Parathyroid adenoma (tissue), 2 donors: ENCODE measurements around the gene RPH3AL.

Source experiments
- H2AFZ ChIP-seq: fragments of 300-600 bp; sonication (generic); one replicate; pipeline ENCODE4 v1.7.0; 2017; ENCODE audit warnings: antibody characterized with exemption, mild to moderate bottlenecking
- H3K27ac ChIP-seq: fragments of 300-600 bp; sonication (generic); one replicate; pipeline ENCODE4 v1.7.0; 2017
- H3K27me3 ChIP-seq: fragments of 300-600 bp; sonication (generic); one replicate; pipeline ENCODE4 v1.7.0; 2017; ENCODE audit warnings: low read length; ENCODE audit not compliant: control insufficient read depth, insufficient read depth
- H3K36me3 ChIP-seq: fragments of 300-600 bp; sonication (generic); one replicate; pipeline ENCODE4 v1.7.0; 2017; ENCODE audit warnings: low read length; ENCODE audit not compliant: control insufficient read depth, insufficient read depth
- H3K4me1 ChIP-seq: fragments of 300-600 bp; sonication (generic); one replicate; pipeline ENCODE4 v1.7.0; 2017; ENCODE audit warnings: control low read depth
- H3K4me2 ChIP-seq: fragments of 300-600 bp; sonication (generic); one replicate; pipeline ENCODE4 v1.7.0; 2017; ENCODE audit warnings: low read length
- H3K4me3 ChIP-seq: fragments of 300-600 bp; sonication (generic); one replicate; pipeline ENCODE4 v1.7.0; 2017; ENCODE audit warnings: low read depth, low read length
- H3K79me2 ChIP-seq: fragments of 300-600 bp; sonication (generic); one replicate; pipeline ENCODE4 v1.7.0; 2017; ENCODE audit warnings: control low read depth
- H3K9ac ChIP-seq: fragments of 300-600 bp; sonication (generic); one replicate; pipeline ENCODE4 v1.7.0; 2017; ENCODE audit warnings: mild to moderate bottlenecking
- H3K9me3 ChIP-seq: fragments of 300-600 bp; sonication (generic); one replicate; pipeline ENCODE4 v1.7.0; 2017; ENCODE audit warnings: low read length; ENCODE audit not compliant: control insufficient read depth
- TF ChIP-seq, protein P1 (sequence below): fragments of 300-600 bp; sonication (generic); IDR thresholded peaks from one replicate; pipeline ENCODE4 v1.7.0; 2017; ENCODE audit warnings: antibody characterized with exemption, mild to moderate bottlenecking
- donor health status: primary hyperparathyroidism.

RPH3AL gene

GRCh38 chr17:197352-197751 is 155.3 kb downstream of the RPH3AL start:
- Histone ChIP-seq H3K4me3 (no peak overlapping the region), H2AFZ (no peak overlapping the region), H3K9me3 (no peaks in the 10 kb centered on the region), H3K27ac (no peak overlapping the region), H3K9ac (no peak overlapping the region), H3K27me3 (peaks cover 4% of the 10 kb centered on the region), H3K4me1 (no peaks in the 10 kb centered on the region), H3K4me2 (no peak overlapping the region), H3K79me2 (no peaks in the 10 kb centered on the region), H3K36me3 (no peaks in the 10 kb centered on the region)
- TF ChIP-seq, protein P1, sequence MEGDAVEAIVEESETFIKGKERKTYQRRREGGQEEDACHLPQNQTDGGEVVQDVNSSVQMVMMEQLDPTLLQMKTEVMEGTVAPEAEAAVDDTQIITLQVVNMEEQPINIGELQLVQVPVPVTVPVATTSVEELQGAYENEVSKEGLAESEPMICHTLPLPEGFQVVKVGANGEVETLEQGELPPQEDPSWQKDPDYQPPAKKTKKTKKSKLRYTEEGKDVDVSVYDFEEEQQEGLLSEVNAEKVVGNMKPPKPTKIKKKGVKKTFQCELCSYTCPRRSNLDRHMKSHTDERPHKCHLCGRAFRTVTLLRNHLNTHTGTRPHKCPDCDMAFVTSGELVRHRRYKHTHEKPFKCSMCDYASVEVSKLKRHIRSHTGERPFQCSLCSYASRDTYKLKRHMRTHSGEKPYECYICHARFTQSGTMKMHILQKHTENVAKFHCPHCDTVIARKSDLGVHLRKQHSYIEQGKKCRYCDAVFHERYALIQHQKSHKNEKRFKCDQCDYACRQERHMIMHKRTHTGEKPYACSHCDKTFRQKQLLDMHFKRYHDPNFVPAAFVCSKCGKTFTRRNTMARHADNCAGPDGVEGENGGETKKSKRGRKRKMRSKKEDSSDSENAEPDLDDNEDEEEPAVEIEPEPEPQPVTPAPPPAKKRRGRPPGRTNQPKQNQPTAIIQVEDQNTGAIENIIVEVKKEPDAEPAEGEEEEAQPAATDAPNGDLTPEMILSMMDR: no peak

GRCh38 chr17:194828-195602 is 157.6 kb downstream of the RPH3AL start:
- H3K4me1 ChIP-seq: no peaks in the 10 kb centered on the region
- TF ChIP-seq, protein P1: no peak
- H3K27me3 ChIP-seq: peaks cover 4% of the 10 kb centered on the region

DNA sequence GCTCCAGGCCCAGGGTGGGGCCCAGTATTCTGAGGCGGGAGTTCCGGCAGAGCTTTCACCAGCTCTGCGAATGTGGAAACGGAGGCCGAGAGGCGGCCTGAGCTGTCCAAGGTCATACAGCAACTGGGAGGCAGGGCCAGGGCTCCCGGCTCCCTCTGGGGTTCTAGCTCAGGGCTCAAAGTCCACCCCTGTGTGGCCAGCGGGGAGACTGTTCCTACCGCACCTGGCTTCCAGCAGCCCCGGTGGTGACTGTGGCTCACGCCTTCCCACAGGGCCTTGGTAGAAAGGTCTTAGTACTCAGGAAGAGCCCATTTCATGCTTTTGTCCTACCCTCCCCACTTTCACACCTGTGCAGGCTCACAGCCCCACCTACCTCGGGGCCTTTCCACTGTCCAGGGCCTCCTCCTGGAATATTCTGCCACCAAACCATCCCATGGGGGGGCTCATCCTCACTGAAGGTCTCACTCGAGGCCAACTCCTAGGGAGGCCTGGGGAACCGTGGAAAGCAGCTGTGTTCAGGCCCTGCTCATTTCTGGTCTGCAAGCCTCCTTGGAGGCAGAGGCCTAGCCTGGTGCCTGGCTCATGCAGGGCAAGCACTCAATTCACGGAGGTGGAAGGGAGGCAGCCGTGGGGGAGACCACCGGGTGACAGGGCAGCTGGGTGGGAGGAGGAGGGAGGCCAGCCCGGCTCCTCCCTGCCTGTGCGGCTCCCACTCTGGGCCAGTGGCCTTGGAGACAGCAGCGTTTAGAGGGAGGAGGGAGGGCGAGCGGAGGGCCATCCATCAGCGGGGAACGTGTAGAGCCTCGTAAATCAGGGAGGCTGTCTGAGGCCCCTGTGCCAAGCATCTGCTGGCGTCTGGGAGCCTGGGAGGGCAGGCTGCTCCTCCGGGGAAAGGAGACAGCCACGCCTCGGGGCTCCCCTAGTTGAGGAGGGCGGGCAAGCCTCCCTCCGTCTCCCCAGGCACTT is 158.5 kb downstream of the RPH3AL start:
- no peak overlapping the region for H3K27ac ChIP-seq
- TF ChIP-seq, protein P1: no peak
- peaks cover 4% of the 10 kb centered on the region for H3K27me3 ChIP-seq
- H3K36me3 ChIP-seq: no peaks in the 10 kb centered on the region
- no peak overlapping the region for H3K4me3 ChIP-seq
- H2AFZ ChIP-seq: no peak overlapping the region
- H3K4me2 ChIP-seq: no peak overlapping the region
- H3K9me3 ChIP-seq: no peaks in the 10 kb centered on the region
- H3K4me1 ChIP-seq: no peaks in the 10 kb centered on the region
- no peaks in the 10 kb centered on the region for H3K79me2 ChIP-seq
- H3K9ac ChIP-seq: no peak overlapping the region

More at GRCh38 chr17:194828-195602, 157.6 kb downstream of the RPH3AL start:
- H3K36me3 ChIP-seq: no peaks in the 10 kb centered on the region
- no peak overlapping the region for H2AFZ ChIP-seq
- H3K79me2 ChIP-seq: no peaks in the 10 kb centered on the region
- no peak overlapping the region for H3K9ac ChIP-seq
- no peak overlapping the region for H3K4me2 ChIP-seq
- no peak overlapping the region for H3K4me3 ChIP-seq
- H3K27ac ChIP-seq: no peak overlapping the region
- H3K9me3 ChIP-seq: no peaks in the 10 kb centered on the region

GRCh38 chr17:193426-193810 is 159.2 kb downstream of the RPH3AL start:
- Histone ChIP-seq H3K27me3 (peaks cover 4% of the 10 kb centered on the region), H3K4me3 (no peak overlapping the region), H3K36me3 (no peaks in the 10 kb centered on the region), H3K4me2 (no peak overlapping the region), H3K9ac (no peak overlapping the region), H2AFZ (no peak overlapping the region), H3K27ac (no peak overlapping the region), H3K79me2 (no peaks in the 10 kb centered on the region), H3K4me1 (no peaks in the 10 kb centered on the region), H3K9me3 (no peaks in the 10 kb centered on the region)
- TF ChIP-seq, protein P1: no peak
